ENCODE measurements around the gene TIMM22.

Gene TIMM22

GRCh38 chr17:1036171-1036844 is 39.4 kb downstream of the TIMM22 start:
- TF ChIP-seq CSDC2 (CRISPR knock-in tag; IDR thresholded peaks at IDR 0.05) = no peak
- no peak for TF ChIP-seq ZFP30 (CRISPR knock-in tag; IDR thresholded peaks at IDR 0.05)
- TF ChIP-seq ESRRG (CRISPR knock-in tag; IDR thresholded peaks at IDR 0.05) = no peak
- no peak for TF ChIP-seq ARNTL (CRISPR knock-in tag; IDR thresholded peaks at IDR 0.05; ENCODE audit: borderline replicate concordance, low read depth)
- no peak for TF ChIP-seq CSRNP3 (CRISPR knock-in tag; IDR thresholded peaks at IDR 0.05)
- TF ChIP-seq GLIS3 (CRISPR knock-in tag; IDR thresholded peaks at IDR 0.05) = no peak
- no peak for TF ChIP-seq TCF4 (CRISPR knock-in tag; IDR thresholded peaks at IDR 0.05; ENCODE audit: borderline replicate concordance)
- ATAC-seq = peak; percentile 28

DNA sequence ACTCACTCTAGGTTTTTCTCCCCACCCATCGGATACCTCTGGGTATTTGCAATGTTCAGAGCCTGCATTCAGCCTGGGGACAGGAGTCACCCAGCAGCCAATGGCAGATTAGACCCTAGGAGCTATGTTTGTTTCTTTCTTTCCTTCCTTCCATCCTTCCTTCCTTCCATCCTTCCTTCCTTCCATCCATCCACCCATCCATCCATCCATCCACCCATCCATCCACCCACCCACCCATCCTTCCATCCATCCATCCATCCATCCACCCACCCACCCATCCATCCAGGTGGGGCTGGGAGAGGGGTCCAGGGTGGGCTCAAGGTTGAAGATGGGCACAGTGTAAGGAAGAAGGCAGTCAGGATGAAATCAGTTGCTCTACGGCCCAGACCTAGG is 39.9 kb downstream of the TIMM22 start:
- no peak for ATAC-seq
- TF ChIP-seq ISL1 (CRISPR knock-in tag; IDR thresholded peaks at IDR 0.05) = no peak
- TF ChIP-seq BACH2 (CRISPR knock-in tag; IDR thresholded peaks at IDR 0.05; ENCODE audit: borderline replicate concordance) = no peak
- no peak for TF ChIP-seq PPARA (CRISPR knock-in tag; IDR thresholded peaks at IDR 0.05; ENCODE audit: borderline replicate concordance)
- TF ChIP-seq TCF4 (CRISPR knock-in tag; IDR thresholded peaks at IDR 0.05; ENCODE audit: borderline replicate concordance) = no peak
- TF ChIP-seq ZNF8 (CRISPR knock-in tag; IDR thresholded peaks at IDR 0.05) = no peak
- TF ChIP-seq PATZ1 (CRISPR knock-in tag; IDR thresholded peaks at IDR 0.05; ENCODE audit: borderline replicate concordance) = no peak
- TF ChIP-seq ESRRG (CRISPR knock-in tag; IDR thresholded peaks at IDR 0.05) = no peak
- TF ChIP-seq ZFP30 (CRISPR knock-in tag; IDR thresholded peaks at IDR 0.05) = no peak
- TF ChIP-seq OSR1 (CRISPR knock-in tag; IDR thresholded peaks at IDR 0.05) = no peak
- no peak for TF ChIP-seq GLIS3 (CRISPR knock-in tag; IDR thresholded peaks at IDR 0.05)
- TF ChIP-seq TOX (CRISPR knock-in tag; IDR thresholded peaks at IDR 0.05; ENCODE audit: borderline replicate concordance) = no peak
- no peak for TF ChIP-seq ZNF565 (CRISPR knock-in tag; conservative IDR thresholded peaks at IDR 0.05; ENCODE audit: low read depth)

DNA sequence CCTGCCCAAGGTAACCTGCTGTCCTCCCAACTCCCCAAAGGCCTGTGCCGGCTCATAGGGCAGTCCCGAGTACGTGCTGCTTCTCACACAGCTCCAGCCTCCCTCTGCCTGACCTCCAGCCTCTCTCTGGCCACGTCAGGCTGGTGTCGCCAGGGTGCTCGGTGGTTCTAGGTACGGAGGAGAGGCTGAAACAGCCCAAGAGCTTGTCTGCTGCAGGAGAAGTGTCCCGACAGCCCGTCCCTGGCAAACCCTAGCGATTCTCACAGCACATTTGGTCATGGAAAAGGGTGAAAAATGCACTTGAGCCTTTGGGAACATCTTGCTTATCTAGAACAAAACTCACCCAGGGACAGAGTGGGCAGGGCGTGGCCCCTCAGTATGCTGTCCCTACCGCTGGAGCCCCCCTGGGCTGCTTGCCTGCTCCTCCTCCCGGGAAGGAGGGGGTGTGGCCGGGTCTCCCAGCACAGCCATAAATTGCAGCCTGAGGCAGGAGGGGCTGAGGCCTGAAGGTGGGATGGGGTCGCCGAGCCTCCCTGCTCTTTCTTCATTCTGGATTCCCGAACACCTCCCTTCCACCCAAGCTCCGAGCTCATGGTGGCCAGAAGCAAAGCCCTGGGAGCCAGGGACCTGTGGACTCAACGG is 40.4 kb downstream of the TIMM22 start:
- ATAC-seq = no peak
- TF ChIP-seq CSRNP3 (CRISPR knock-in tag; IDR thresholded peaks at IDR 0.05) = no peak
- TF ChIP-seq PATZ1 (CRISPR knock-in tag; IDR thresholded peaks at IDR 0.05; ENCODE audit: borderline replicate concordance) = no peak
- TF ChIP-seq ZNF565 (CRISPR knock-in tag; conservative IDR thresholded peaks at IDR 0.05; ENCODE audit: low read depth) = no peak
- TF ChIP-seq TCF4 (CRISPR knock-in tag; IDR thresholded peaks at IDR 0.05; ENCODE audit: borderline replicate concordance) = no peak
- TF ChIP-seq, protein P1, sequence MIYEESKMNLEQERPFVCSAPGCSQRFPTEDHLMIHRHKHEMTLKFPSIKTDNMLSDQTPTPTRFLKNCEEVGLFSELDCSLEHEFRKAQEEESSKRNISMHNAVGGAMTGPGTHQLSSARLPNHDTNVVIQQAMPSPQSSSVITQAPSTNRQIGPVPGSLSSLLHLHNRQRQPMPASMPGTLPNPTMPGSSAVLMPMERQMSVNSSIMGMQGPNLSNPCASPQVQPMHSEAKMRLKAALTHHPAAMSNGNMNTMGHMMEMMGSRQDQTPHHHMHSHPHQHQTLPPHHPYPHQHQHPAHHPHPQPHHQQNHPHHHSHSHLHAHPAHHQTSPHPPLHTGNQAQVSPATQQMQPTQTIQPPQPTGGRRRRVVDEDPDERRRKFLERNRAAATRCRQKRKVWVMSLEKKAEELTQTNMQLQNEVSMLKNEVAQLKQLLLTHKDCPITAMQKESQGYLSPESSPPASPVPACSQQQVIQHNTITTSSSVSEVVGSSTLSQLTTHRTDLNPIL (CRISPR knock-in tag; IDR thresholded peaks at IDR 0.05; ENCODE audit: low read depth) = no peak
- no peak for TF ChIP-seq GLIS3 (CRISPR knock-in tag; IDR thresholded peaks at IDR 0.05)
- no peak for TF ChIP-seq RARB (CRISPR knock-in tag; IDR thresholded peaks at IDR 0.05)
- TF ChIP-seq CSDC2 (CRISPR knock-in tag; IDR thresholded peaks at IDR 0.05) = no peak
- no peak for TF ChIP-seq ARNTL (CRISPR knock-in tag; IDR thresholded peaks at IDR 0.05; ENCODE audit: borderline replicate concordance, low read depth)
- TF ChIP-seq ZFP30 (CRISPR knock-in tag; IDR thresholded peaks at IDR 0.05) = no peak
- no peak for TF ChIP-seq ZNF8 (CRISPR knock-in tag; IDR thresholded peaks at IDR 0.05)
- no peak for TF ChIP-seq TSHZ2 (CRISPR knock-in tag; IDR thresholded peaks at IDR 0.05)
- TF ChIP-seq BACH2 (CRISPR knock-in tag; IDR thresholded peaks at IDR 0.05; ENCODE audit: borderline replicate concordance) = no peak
- no peak for TF ChIP-seq ESRRG (CRISPR knock-in tag; IDR thresholded peaks at IDR 0.05)
